GM08714 (cell line): Measurements from ENCODE around the gene ID2.

Experiments used
- H3K4me3 ChIP-seq: fragments of 200-500 bp; sonication (Bioruptor generic); 2 replicates; pipeline ENCODE4 v1.5.1; 2014; ENCODE audit warnings: mild to moderate bottlenecking, low read length, inconsistent platforms
- ZNF274 ChIP-seq: IDR thresholded peaks from 2 replicates; pipeline ENCODE4 v1.6.1; 2012; ENCODE audit warnings: mild to moderate bottlenecking, low read depth, low read length

ID2 gene

DNA sequence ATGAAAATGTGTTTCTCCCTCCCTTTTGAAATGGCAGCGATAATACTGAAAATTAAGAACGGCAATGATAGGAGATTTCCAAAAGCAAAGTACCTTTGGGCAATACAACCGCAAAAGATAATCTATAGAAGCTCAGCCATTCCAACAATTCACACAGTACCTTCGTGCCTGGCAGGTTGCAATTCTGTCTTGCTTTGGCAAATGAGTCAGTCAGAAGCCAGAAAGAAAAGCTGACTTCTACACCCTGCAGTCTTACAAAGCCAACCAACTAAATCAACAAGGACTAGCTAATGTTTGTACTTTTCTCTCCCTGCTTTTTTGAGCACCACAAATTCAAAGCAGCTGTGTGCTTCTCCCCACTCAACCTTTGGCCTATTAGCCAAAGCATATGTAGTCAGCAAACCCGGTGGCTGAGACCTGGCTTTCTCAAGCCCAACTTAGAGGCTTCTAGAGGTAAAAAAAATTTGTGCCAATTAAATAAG lies 25.7 kb upstream of the ID2 start:
- no peak for TF ChIP-seq ZNF274

DNA sequence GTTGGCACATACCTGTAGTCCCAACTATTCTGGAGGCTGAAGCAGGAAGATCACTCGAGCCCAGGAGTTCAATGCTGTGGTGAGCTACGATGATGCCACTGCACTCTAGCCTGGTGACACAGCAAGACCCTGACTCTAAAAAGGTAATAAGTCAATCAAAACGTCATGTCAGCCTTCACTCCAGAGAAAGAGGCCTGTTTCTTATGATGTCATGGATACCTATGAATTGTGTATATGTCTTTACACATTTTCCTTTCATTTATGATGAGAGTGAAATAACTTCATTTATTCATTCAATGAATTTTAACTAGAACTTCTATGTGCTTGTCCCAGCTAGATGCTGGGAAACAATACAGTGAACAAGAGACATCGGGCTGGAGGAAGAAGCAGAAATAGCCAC lies 25.0 kb upstream of the ID2 start:
- no peak for TF ChIP-seq ZNF274
- no peak overlapping the region for H3K4me3 ChIP-seq

More for the DNA sequence above, 25.7 kb upstream of the ID2 start:
- no peak overlapping the region for H3K4me3 ChIP-seq

DNA sequence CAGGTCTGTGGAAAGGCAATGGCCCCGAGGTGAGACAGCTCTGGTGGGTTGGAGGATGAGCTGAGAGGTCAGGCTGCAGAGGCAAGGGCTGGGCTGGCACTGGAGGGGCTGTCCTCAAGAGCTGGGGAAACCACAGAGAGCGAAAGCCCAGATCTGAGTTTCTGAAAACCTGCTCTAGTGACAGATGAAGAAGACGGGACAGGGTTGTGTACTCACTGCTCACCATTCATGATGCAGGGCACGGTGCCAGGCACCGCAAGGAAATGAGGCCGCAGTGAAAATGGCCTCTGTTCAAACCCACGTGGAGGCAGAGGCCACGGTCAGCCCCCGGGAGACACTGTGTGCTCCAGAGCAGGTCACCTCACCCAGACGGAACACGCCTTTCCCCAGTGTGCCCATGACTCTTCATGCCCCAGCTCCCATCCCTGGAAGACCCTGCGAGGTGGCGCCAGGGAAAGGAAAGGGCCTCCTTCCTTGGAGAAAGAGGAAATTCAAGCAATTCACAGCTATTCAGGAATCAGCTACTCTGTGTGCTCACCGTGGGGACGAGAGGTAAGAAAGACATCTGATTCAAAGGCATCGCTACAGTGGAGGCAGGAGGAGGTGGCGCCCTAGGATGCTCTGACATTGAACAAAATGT lies 24.3 kb upstream of the ID2 start:
- no peak overlapping the region for H3K4me3 ChIP-seq
- TF ChIP-seq ZNF274 = no peak

DNA sequence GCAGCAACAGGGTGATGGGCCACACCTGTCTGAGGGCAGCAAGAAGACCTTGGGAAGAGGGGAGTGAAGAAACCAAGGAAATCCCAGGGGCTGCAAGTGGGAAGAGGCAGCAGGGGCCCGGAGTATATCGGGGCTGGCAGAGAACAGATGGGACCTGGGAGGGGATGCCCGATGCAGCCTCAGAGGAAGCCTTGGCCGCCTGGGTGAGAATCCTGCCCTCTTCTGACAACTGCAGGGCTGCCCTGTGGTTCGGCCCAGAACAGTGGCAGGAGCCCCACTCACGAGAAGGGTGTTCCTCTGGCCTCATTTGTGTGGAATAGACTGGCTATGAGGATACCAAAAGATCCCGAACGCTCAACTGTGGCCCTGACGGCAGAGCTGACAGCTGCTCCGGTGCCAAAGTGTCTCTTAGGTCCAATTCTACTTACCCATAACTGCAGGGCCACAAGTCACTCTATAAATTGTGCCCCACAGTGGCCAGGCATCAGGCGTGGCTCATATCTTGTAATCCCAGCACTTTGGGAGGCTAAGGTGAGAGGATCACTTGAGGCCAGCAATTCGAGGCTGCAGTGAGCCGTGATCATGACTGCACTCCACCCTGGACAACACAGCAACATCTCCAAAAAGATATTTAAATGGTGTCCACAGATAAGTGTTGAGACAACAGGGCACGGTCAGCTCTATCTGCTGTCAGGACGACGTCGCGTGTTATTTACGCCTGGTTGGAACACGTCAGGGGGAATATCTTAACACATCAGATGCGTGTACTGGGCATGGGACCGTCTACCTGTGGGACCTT lies 23.6 kb upstream of the ID2 start:
- no peak for TF ChIP-seq ZNF274
- no peak overlapping the region for H3K4me3 ChIP-seq

DNA sequence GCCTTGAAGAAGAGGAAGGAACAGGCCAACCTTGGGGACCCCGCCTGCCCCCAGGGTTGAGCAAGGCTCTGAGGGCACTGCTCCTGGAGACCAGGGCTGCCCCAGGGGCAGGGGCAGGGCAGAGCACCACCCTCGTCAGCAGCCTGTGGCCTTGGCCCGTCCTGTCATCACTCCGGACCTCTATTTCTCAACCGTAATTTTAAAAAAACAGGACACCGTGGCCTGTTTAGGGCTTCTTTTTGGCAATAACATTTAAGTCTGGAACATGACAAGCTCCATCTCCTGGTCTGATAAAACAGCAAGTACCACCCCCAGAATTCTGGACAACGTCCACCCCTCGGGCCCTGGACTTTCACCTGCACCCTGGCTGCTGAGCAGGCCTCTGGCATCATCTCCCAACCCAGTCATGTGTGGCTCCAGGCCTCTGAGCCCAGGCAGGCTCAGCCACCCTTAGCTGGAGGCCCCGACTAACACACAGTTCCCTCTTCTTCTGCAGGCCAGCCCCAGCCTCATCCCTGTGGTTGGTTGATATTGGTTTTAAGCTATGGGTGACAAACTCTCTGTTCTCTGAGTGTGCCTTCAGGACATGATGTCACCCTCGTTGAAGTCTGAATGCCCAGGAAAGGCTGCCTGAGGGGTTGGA lies 22.6 kb upstream of the ID2 start:
- no peak for TF ChIP-seq ZNF274
- H3K4me3 ChIP-seq = no peak overlapping the region

DNA sequence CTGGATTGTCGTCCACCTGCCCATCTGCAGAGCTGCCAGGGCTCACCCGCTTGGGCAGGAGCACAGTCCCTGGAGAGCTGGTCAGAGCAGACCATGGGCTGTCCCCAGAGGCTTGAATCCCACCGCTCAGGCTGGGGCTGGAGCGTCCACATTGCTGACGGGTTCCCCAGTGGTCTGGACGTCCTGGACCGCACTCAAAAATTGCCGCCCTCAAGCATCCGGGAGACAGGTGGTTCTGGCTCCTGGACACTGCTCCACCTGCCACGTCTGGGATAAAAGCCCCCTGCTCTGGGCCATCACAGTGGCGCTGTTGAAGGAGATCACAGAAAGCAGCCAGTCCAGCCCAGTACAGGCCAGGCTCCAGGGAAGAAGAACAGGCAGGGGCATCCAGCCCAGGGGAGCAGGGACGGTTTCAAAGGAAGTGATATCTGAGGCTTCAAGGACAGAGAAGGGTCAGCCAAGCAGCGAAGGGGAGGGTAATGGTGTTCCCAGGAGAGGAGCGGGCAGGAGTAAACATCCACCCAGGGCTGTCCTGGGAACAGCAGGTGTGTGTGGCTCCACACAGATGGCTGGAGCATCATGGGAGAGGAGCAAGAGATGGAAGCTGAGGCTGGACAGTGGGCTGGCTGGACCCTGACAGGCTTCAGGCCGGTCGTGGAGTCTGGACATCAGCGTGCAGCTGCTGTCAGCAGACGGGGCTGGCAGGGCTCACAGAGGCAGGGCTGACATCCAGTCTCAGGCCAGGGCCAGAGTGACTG lies 21.9 kb upstream of the ID2 start:
- TF ChIP-seq ZNF274 = no peak
- no peak overlapping the region for H3K4me3 ChIP-seq

DNA sequence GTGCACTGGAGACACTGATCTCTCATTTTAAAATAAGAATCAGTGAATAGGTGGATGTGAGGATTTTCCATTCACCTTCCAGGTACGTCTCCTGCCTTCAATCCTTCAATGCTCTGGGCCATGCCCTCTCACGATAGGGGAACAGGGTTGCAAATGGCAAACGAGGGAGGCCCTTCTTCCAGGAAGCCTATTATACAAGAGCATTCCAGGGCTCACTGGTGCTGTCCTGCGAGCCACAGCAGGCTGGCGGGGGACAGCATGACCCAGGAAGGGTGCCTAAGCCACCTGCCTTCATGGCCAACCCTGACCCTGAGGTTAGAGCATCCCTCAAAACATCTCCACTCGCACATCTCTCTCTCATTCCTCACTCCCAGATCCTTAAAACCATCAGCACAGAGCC lies 20.6 kb upstream of the ID2 start:
- TF ChIP-seq ZNF274 = no peak
- H3K4me3 ChIP-seq = no peak overlapping the region

DNA sequence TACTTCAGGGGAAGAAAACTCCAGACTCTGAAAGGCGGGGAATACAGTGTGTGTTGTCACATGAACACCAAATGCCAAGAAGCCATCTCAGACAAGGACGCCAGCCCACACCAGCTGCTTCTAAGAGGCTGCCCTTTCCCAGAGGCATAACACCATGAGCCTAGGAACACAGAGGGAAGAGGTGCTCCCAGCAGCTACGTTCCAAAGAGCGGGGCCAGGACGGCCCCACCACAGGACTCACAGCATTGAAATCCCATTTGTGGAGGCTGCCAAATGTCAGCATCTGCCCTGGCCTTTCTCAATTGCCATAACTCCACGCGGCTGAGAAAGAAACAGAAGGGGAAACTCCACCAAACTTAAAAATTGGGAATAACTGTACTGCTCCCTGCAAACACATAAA lies 20.1 kb upstream of the ID2 start:
- no peak overlapping the region for H3K4me3 ChIP-seq
- TF ChIP-seq ZNF274 = no peak

DNA sequence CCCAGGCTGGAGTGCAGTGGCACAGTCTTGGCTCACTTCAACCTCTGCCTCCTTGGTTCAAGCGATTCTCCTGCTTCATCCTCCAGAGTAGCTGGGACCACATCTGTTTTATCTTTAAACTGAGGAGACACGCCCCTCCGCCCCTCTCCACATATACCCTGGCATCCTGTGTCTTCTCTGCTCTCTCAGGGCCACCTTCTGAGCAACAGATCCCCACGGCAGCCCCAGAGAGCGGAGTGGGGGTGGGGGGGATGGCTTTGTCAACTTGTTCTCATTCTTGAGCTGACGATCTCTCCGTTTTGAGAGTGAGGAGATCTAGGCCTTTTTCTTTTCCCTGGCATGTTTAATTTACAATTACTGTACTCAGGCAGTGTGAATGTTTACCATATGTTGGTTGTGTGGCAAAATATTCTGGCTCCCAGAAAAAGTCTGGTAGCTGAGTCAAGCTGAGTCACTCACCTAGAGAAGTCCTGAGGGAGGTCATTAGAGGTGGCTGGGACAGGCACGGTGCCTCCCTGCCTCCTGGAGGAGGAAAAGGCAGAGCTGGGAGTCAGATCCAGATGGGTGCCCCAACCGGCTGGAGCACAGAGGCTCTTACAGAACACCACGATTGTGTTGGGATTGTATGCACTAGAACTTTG lies 19.5 kb upstream of the ID2 start:
- no peak overlapping the region for H3K4me3 ChIP-seq
- TF ChIP-seq ZNF274 = no peak

DNA sequence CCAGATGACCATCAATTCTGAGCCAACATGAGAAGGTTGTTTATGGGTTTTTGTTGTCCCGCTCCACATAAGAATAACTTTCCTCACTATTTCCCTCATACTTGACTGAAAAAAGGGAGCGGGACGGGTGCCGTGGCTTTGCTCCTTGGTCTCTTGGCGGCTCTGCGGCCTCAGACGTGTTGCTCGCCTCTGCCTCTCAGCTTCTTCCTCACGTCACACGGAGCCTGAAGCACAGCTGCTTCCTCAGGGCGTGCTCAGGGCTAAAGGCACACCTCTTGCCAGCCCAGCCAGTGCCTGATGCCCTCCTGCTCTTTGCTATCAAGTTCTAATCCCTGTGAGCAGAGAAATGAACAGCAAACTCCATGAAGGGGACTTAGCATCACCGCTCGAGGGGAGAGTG lies 17.9 kb upstream of the ID2 start:
- no peak for TF ChIP-seq ZNF274
- H3K4me3 ChIP-seq = no peak overlapping the region

DNA sequence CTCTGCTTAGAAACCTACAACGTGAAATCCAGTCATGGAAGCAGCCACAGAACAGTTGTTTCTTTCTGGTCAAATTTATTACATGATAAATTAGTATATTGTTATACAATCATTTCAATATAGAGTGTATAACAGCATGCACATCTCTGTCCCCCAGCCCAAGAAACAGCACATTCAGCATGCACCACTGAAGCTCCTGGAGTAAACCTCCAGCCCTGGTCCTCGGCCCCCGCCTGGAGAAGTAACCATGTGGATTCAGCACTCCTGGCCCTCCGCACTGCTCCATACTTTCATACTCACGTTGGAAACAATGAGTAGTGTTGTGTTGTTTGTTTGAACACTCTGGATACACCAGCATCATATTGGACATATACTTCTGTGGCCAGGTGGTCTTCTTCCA lies 15.3 kb upstream of the ID2 start:
- H3K4me3 ChIP-seq = no peak overlapping the region
- no peak for TF ChIP-seq ZNF274

DNA sequence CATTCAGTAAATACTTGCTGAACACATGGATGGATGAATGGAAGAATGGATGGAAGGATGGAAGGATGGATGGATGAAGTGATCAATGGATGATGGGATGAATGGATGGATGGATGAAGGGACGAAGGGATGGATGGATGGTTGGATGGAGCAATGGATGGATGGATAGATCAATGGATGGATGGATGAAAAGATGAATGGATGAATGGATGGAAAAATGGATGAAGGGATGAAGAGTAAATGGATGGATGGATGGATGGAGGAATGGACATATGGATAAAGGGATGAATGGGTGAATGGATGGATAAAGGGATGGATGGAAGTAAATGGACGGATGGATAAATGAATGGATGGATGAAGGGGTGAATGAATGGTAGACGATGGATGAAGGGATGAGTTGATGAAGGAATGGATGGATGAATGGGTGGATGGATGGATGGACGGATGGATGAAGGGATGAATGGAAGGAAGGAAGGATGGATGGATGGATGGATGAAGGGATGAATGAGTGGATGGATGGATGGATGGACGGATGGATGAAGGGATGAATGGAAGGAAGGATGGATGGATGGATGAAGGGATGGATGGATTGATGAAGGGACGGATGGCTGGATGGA lies 13.9 kb upstream of the ID2 start:
- TF ChIP-seq ZNF274 = no peak
- H3K4me3 ChIP-seq = no peak overlapping the region

DNA sequence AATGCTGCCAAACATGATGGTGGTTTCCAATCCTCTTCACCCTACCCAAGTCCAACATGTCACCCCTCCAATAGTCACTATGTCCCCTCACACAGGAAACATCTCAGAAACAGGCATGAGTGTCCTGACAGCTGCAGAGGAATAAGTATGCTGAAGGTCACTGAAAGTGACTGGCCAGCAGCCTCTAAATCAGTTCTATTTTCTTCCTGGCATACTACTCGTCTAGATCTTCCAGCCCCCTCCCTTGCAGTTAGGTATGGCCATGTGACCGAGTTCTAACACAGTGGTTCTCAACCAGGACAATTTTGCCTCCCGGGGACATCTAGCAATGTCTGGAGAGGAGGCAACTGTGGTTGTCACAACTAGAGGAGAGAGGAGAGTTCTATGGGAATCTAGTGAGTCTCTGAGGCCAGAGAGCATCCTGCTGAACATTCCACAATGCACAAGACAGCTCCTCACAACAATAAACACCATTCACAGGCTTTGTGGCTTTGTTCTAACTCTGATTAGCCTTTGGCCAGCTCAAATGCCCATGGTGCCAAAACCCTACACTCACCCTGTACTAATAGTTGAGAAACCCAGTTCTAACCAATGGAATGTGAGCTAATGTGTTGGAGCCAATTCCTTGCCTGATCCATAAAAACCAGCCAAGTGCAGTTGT lies 12.6 kb upstream of the ID2 start:
- no peak for TF ChIP-seq ZNF274
- H3K4me3 ChIP-seq = no peak overlapping the region
